ENCODE data around the gene ZNF460.

ZNF460 gene

DNA sequence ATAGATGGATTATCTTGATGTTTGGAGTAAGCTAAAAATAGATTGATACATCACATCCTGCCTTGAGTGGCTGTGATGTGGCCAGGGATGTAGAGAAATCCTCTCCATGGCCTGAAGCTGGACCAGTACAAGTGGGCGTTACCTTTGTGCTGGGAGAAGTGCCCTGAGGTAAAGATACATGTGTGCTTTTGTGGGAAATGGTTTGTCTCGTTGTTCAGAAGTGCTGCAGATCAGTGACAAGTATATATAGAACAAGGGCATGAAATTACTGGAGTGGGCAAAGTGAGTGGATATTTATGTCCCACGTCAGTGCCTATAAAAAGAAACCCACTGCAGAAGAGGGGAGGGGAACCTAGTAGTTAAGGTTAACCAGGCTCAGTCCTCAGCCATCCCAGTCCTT is 58.6 kb downstream of the ZNF460 start:
- no peak for DNase-seq (ENCODE audit: extremely low read depth in 1 of 2, low read depth in 1 of 2)

DNA sequence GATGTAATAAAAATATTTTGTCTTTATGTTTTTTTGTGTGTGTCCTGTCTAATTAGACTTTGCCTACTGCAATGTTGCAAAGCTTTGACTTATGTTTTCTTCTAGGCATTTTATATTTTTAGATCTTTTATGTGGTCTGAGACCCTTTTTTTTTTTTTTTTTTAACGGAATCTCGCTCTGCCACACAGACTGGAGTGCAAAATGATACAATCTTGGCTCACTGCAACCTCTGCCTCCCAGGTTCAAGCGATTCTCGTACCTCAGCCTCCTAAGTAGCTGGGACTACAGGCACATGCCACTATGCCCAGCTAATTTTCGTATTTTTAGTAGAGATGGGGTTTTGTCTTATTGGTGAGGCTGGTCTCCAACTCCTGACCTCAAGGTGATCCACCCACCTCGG is 62.3 kb downstream of the ZNF460 start:
- no peak for DNase-seq (ENCODE audit: extremely low read depth in 1 of 2, low read depth in 1 of 2)
